Uterus (tissue), 4 donors: ENCODE results near the gene PHYHIPL. TPM values are rescaled to one million over a fixed set of nuclear protein-coding genes. Genes with fewer than 3 reads are reported as not detected.

Source experiments
- DNase-seq, 2 donors: peaks; one replicate each; pipeline ENCODE4 v3.0.0-alpha.2; 2019 to 2020
- H3K27ac ChIP-seq, 2 donors: fragments of 200-600 bp; sonication (generic); 1 replicate in 1 of 2; 2 replicates in 1 of 2; pipeline ENCODE4 v1.5.1; 2016 to 2018
- H3K27me3 ChIP-seq, 2 donors: fragments of 200-600 bp; sonication (generic); one replicate each; pipeline ENCODE4 v1.5.1; 2018 to 2019; ENCODE audit warnings: control low read depth in 1 of 2
- H3K36me3 ChIP-seq, 2 donors: fragments of 200-600 bp; sonication (generic); one replicate each; pipeline ENCODE4 v1.5.1; 2019; ENCODE audit warnings: control low read depth in 1 of 2
- H3K4me1 ChIP-seq, 2 donors: fragments of 200-600 bp; sonication (generic); one replicate each; pipeline ENCODE4 v1.5.1; 2018 to 2019; ENCODE audit warnings: control low read depth in 1 of 2
- H3K4me3 ChIP-seq, 2 donors: fragments of 200-600 bp; sonication (generic); 1 replicate in 1 of 2; 2 replicates in 1 of 2; pipeline ENCODE4 v1.5.1; 2018 to 2019; ENCODE audit warnings: mild to moderate bottlenecking in 1 of 2
- H3K9me3 ChIP-seq, 2 donors: fragments of 200-600 bp; sonication (generic); one replicate each; pipeline ENCODE4 v1.5.1; 2019; ENCODE audit warnings: control low read depth in 1 of 2
- CTCF ChIP-seq, 4 experiments: fragments of 200-600 bp in 2 of 4; fragments of 450-650 bp in 2 of 4; sonication (generic) in 2 of 4; IDR thresholded peaks; one replicate each; pipeline ENCODE4 v1.5.1; 2016 to 2019; ENCODE audit warnings: antibody characterized with exemption in 4 of 4, mild to moderate bottlenecking in 2 of 4, moderate library complexity in 1 of 4
- POLR2A ChIP-seq, 2 donors: fragments of 450-650 bp; IDR thresholded peaks; one replicate each; pipeline ENCODE4 v1.6.1; 2016; ENCODE audit warnings: antibody characterized with exemption in 2 of 2, mild to moderate bottlenecking in 1 of 2, moderate library complexity in 1 of 2
- intact Hi-C: fragments of 100-400 bp; cut with DNase I; formaldehyde crosslinking; loops from one replicate; pipeline ENCODE4 v1.15.1; 2023; ENCODE audit warnings: low total_unique reads
- total RNA-seq, 4 donors: library from RNA; depleted of rRNA in 3 of 4; stranded (reverse); fragments of >200 nt in 3 of 4; gene quantifications; one replicate each; pipeline versions ENCODE4 v1.1.0 to v1.2.4, GENCODE V29; 2014 to 2023
- donor health status: DM: yes; HTN: yes; CAD: no.

Gene PHYHIPL
- total RNA-seq, 4 donors from 2014 or later, result 0.12 to 0.83 TPM; not detected in 2

GRCh38 chr10:59181668-59182067, 5.2 kb downstream of the PHYHIPL start:
- intact Hi-C loops, result no loop called here
- no peaks in the 10 kb centered on the region for H3K9me3 ChIP-seq
- TF ChIP-seq CTCF (IDR thresholded peaks at IDR 0.05), result peak; percentile 1 to 38 (median 18)
- TF ChIP-seq POLR2A (IDR thresholded peaks at IDR 0.05), result no peak
- H3K27ac ChIP-seq, result no peak overlapping the region
- no peaks in the 10 kb centered on the region for H3K36me3 ChIP-seq
- peaks cover 0 to 1% of the 10 kb centered on the region in 2 donors for H3K27me3 ChIP-seq
- DNase-seq, result no peak
- H3K4me3 ChIP-seq, result no peak overlapping the region
- peaks cover 0 to 3% of the 10 kb centered on the region in 2 donors for H3K4me1 ChIP-seq

- Histone ChIP-seq H3K4me1 (no peaks in the 10 kb centered on the region), H3K27me3 (no peaks in the 10 kb centered on the region), H3K9me3 (no peaks in the 10 kb centered on the region), H3K4me3 (no peak overlapping the region), H3K27ac (no peak overlapping the region), H3K36me3 (no peaks in the 10 kb centered on the region)
- DNase-seq, result no peak
- TF ChIP-seq CTCF (IDR thresholded peaks at IDR 0.05), result no peak
- TF ChIP-seq POLR2A (IDR thresholded peaks at IDR 0.05), result no peak
- intact Hi-C loops, result no loop called here
These were observed 13.9 kb downstream of the PHYHIPL start for GRCh38 chr10:59190332-59190731.

- no peak for DNase-seq
- no peak overlapping the region for H3K4me3 ChIP-seq
- H3K27ac ChIP-seq, result no peak overlapping the region
- H3K27me3 ChIP-seq, result no peaks in the 10 kb centered on the region
- no peak for TF ChIP-seq CTCF (IDR thresholded peaks at IDR 0.05)
- no peak for TF ChIP-seq POLR2A (IDR thresholded peaks at IDR 0.05)
- H3K9me3 ChIP-seq, result no peaks in the 10 kb centered on the region
- intact Hi-C loops, result no loop called here
- no peaks in the 10 kb centered on the region for H3K36me3 ChIP-seq
- H3K4me1 ChIP-seq, result no peaks in the 10 kb centered on the region
These were observed 29.8 kb downstream of the PHYHIPL start for GRCh38 chr10:59206204-59206720.

- intact Hi-C loops, result no loop called here
These were observed 35.9 kb downstream of the PHYHIPL start for GRCh38 chr10:59212301-59212798.

GRCh38 chr10:59214160-59214559, 37.7 kb downstream of the PHYHIPL start:
- intact Hi-C loops, result no loop called here
- no peak for TF ChIP-seq POLR2A (IDR thresholded peaks at IDR 0.05)

More at GRCh38 chr10:59212301-59212798, 35.9 kb downstream of the PHYHIPL start:
- Histone ChIP-seq H3K9me3 (no peaks in the 10 kb centered on the region), H3K27me3 (no peaks in the 10 kb centered on the region), H3K27ac (no peak overlapping the region), H3K36me3 (no peaks in the 10 kb centered on the region), H3K4me1 (no peaks in the 10 kb centered on the region), H3K4me3 (no peak overlapping the region)
- TF ChIP-seq POLR2A (IDR thresholded peaks at IDR 0.05) (no peak), CTCF (IDR thresholded peaks at IDR 0.05) (no peak)
- no peak for DNase-seq

More at GRCh38 chr10:59214160-59214559, 37.7 kb downstream of the PHYHIPL start:
- Histone ChIP-seq H3K4me1 (no peaks in the 10 kb centered on the region), H3K9me3 (no peaks in the 10 kb centered on the region), H3K4me3 (no peak overlapping the region), H3K36me3 (no peaks in the 10 kb centered on the region), H3K27ac (no peak overlapping the region), H3K27me3 (no peaks in the 10 kb centered on the region)
- no peak for DNase-seq
